IMR-90 (cell line): ENCODE results near the gene TSC2. TPM values are rescaled to one million over a fixed set of nuclear protein-coding genes. Genes with fewer than 3 reads are reported as not detected.
"Not testable (repeated sequence)": the region's sequence is repeated elsewhere in the genome, so short reads cannot be mapped to it uniquely, and the experiment has no call there.

Experiments used
- ATAC-seq: fragments of 200-7000 bp; cut with Tn5 transposase; 2 replicates; pipeline ENCODE4 v1.9.1; 2020; ENCODE audit warnings: low read depth, mild to moderate bottlenecking, moderate library complexity
- BruUV-seq: library from RNA; stranded (reverse); fragments of 400-500 nt; replicated peaks from 2 replicates; lab custom pipeline; 2021; lab: Mats Ljungman, UMichigan
- CTCF ChIA-PET: fragments of 300-600 bp; formaldehyde crosslinking; extraction: SDS; loops from one replicate; lab custom pipeline; 2021; ENCODE audit warnings: antibody characterized with exemption; lab: Yijun Ruan, JAX
- POLR2A ChIA-PET: fragments of 300-600 bp; sonication (Branson Sonifier 250); formaldehyde crosslinking; loops from one replicate; lab custom pipeline; 2022; ENCODE audit warnings: antibody characterized with exemption; ENCODE audit not compliant: unreplicated experiment; lab: Charles Lee
- DNase-seq: peaks from one replicate; pipeline ENCODE4 v3.0.0; 2013
- H2AFZ ChIP-seq: replicated peaks from 2 replicates; pipeline ENCODE3; 2013; ENCODE audit warnings: low read length, mild to moderate bottlenecking; ENCODE audit not compliant: poor library complexity
- H2AK5ac ChIP-seq: 2 replicates; pipeline ENCODE4 v1.6.1; 2013; ENCODE audit warnings: low read depth, low read length, inconsistent platforms
- H2AK9ac ChIP-seq: replicated peaks from 2 replicates; pipeline ENCODE3; 2013; ENCODE audit warnings: mild to moderate bottlenecking, low read depth, low read length, moderate library complexity; ENCODE audit not compliant: poor library complexity
- H2BK120ac ChIP-seq: 2 replicates; pipeline ENCODE4 v1.6.1; 2013; ENCODE audit warnings: low read depth, low read length, inconsistent platforms
- H2BK15ac ChIP-seq: 3 replicates; pipeline ENCODE4 v1.6.1; 2013; ENCODE audit warnings: low read depth, low read length, inconsistent platforms
- H2BK20ac ChIP-seq: 2 replicates; pipeline ENCODE4 v1.6.1; 2013; ENCODE audit warnings: low read depth, mild to moderate bottlenecking, inconsistent platforms, low read length, moderate library complexity
- H2BK5ac ChIP-seq: 2 replicates; pipeline ENCODE4 v1.6.1; 2013; ENCODE audit warnings: mild to moderate bottlenecking, low read depth, low read length, inconsistent platforms; ENCODE audit not compliant: poor library complexity, severe bottlenecking
- H3K14ac ChIP-seq: replicated peaks from 2 replicates; pipeline ENCODE4 v1.6.1; 2013; ENCODE audit warnings: low read depth, low read length, inconsistent platforms
- H3K18ac ChIP-seq: 2 replicates; pipeline ENCODE4 v1.6.1; 2013; ENCODE audit warnings: low read depth, low read length, control low read depth
- H3K23ac ChIP-seq: 2 replicates; pipeline ENCODE4 v1.6.1; 2013; ENCODE audit warnings: low read depth, low read length, inconsistent platforms
- H3K27ac ChIP-seq: 2 replicates; pipeline ENCODE4 v1.5.1; 2013; ENCODE audit warnings: mild to moderate bottlenecking, control low read depth, low read length; ENCODE audit not compliant: insufficient read depth
- H3K27me3 ChIP-seq: 2 replicates; pipeline ENCODE4 v1.6.1; 2013; ENCODE audit warnings: low read length; ENCODE audit not compliant: control insufficient read depth, insufficient read depth
- H3K36me3 ChIP-seq: 2 replicates; pipeline ENCODE4 v1.6.1; 2013; ENCODE audit warnings: low read length, mixed read lengths; ENCODE audit not compliant: control insufficient read depth, insufficient read depth
- H3K4ac ChIP-seq: 2 replicates; pipeline ENCODE4 v1.6.1; 2013; ENCODE audit warnings: low read depth, low read length, inconsistent platforms
- H3K4me1 ChIP-seq: 2 replicates; pipeline ENCODE4 v1.6.1; 2013; ENCODE audit warnings: low read length, mixed read lengths; ENCODE audit not compliant: control insufficient read depth, insufficient read depth
- H3K4me2 ChIP-seq: 2 replicates; pipeline ENCODE4 v1.6.1; 2013; ENCODE audit warnings: low read depth, mild to moderate bottlenecking, control low read depth, low read length, moderate library complexity
- H3K4me3 ChIP-seq: 2 replicates; pipeline ENCODE4 v1.5.1; 2013; ENCODE audit warnings: low read depth, mild to moderate bottlenecking, control low read depth, low read length, moderate library complexity; ENCODE audit not compliant: insufficient read depth
- H3K56ac ChIP-seq: 2 replicates; pipeline ENCODE4 v1.6.1; 2013; ENCODE audit warnings: low read length, inconsistent platforms; ENCODE audit not compliant: insufficient read depth; ENCODE audit errors: extremely low read depth
- H3K79me1 ChIP-seq, 2 experiments: 2 replicates each; pipeline ENCODE4 v1.6.1; 2013; ENCODE audit warnings: low read length in 2 of 2, inconsistent platforms in 1 of 2, low read depth in 1 of 2
- H3K9ac ChIP-seq: 2 replicates; pipeline ENCODE4 v1.6.1; 2013; ENCODE audit warnings: low read depth, low read length, control low read depth
- H3K9me1 ChIP-seq: 2 replicates; pipeline ENCODE4 v1.6.1; 2013; ENCODE audit warnings: low read length, inconsistent platforms; ENCODE audit not compliant: insufficient read depth
- H3K9me3 ChIP-seq: 2 replicates; pipeline ENCODE4 v1.6.1; 2013; ENCODE audit warnings: low read length; ENCODE audit not compliant: control insufficient read depth, insufficient read depth
- H4K20me1 ChIP-seq: 2 replicates; pipeline ENCODE4 v1.6.1; 2013; ENCODE audit warnings: low read length, inconsistent platforms; ENCODE audit not compliant: insufficient read depth
- H4K5ac ChIP-seq: 2 replicates; pipeline ENCODE4 v1.6.1; 2013; ENCODE audit warnings: mild to moderate bottlenecking, low read depth, low read length, control low read depth
- H4K8ac ChIP-seq, 2 experiments: 2 replicates each; pipeline ENCODE4 v1.6.1; 2013; ENCODE audit warnings: low read depth in 2 of 2, low read length in 2 of 2, control low read depth in 1 of 2, inconsistent platforms in 1 of 2
- H4K91ac ChIP-seq: 2 replicates; pipeline ENCODE4 v1.6.1; 2013; ENCODE audit warnings: low read depth, low read length, inconsistent platforms; ENCODE audit not compliant: insufficient read depth
- whole genome bisulfite sequencing, 2 experiments: methylation state at CpG; one replicate each; pipeline versions ENCODE4 v1.1.5 to v1.1.7; 2013; ENCODE audit warnings: missing lambda C conversion rate in 2 of 2; ENCODE audit not compliant: insufficient read length in 1 of 2; ENCODE audit errors: extremely low coverage in 2 of 2; 5-methylcytosine and 5-hydroxymethylcytosine counted together
- dilution Hi-C: fragments of 300-500 bp; cut with HindIII; formaldehyde crosslinking; loops from one replicate; pipeline ENCODE4 v1.14.3; 2018; ENCODE audit warnings: low sequenced_read_pairs; ENCODE audit not compliant: unreplicated experiment
- in situ Hi-C: fragments of 300-500 bp; cut with MboI; formaldehyde crosslinking; loops from 3 replicates; pipeline ENCODE4 v1.14.3; 2019; ENCODE audit warnings: low sequenced_read_pairs, inconsistent platforms, mixed read lengths
- intact Hi-C: fragments of 100-400 bp; cut with micrococcal nuclease; formaldehyde crosslinking; loops from 2 replicates; pipeline ENCODE4 v1.10.0; 2022
- polyA plus RNA-seq, 3 experiments: library from polyadenylated mRNA; depleted of rRNA; stranded (reverse); fragments of >200 nt; gene quantifications; 2 replicates each; pipeline ENCODE4 v1.2.3, GENCODE V29; 2012; ENCODE audit warnings: low replicate concordance in 1 of 3
- total RNA-seq: library from RNA; depleted of rRNA; stranded (reverse); fragments of >200 nt; gene quantifications from 2 replicates; pipeline ENCODE4 v1.2.3, GENCODE V29; 2012

TSC2 gene
- total and polyA plus RNA-seq, 2 of the 4 experiments (the other 2 are of a cell fraction): 31.4 to 88.6 TPM

- H4K91ac ChIP-seq, in situ Hi-C loops, H3K9ac ChIP-seq, H3K18ac ChIP-seq, H3K4me2 ChIP-seq, H3K14ac ChIP-seq, H3K4me3 ChIP-seq, H3K23ac ChIP-seq, CTCF ChIA-PET, H2BK5ac ChIP-seq, H3K9me3 ChIP-seq, H2AK5ac ChIP-seq, H2BK20ac ChIP-seq, dilution Hi-C loops, H2AFZ ChIP-seq, H2AK9ac ChIP-seq, H3K9me1 ChIP-seq, H4K8ac ChIP-seq, H3K4ac ChIP-seq, intact Hi-C loops, POLR2A ChIA-PET, H2BK15ac ChIP-seq, H3K4me1 ChIP-seq, H3K27ac ChIP-seq, H2BK120ac ChIP-seq, H3K56ac ChIP-seq, ATAC-seq, DNase-seq, H4K5ac ChIP-seq, H3K27me3 ChIP-seq, BruUV-seq: not testable (repeated sequence)
- WGBS, 2 experiments: no CpG with 5 or more reads among the region's 14 CpGs
- H4K20me1 ChIP-seq: peaks cover 14% of the 10 kb centered on the region
- peaks cover 60% of the 10 kb centered on the region for H3K36me3 ChIP-seq
- peaks cover 11 to 24% of the 10 kb centered on the region in 2 experiments for H3K79me1 ChIP-seq
Measured at GRCh38 chr16:2097689-2098088, 49.9 kb downstream of the TSC2 start.

GRCh38 chr16:2101581-2101980 lies 53.8 kb downstream of the TSC2 start:
- BruUV-seq: not testable (repeated sequence)
- WGBS, 2 experiments: no CpG with 5 or more reads among the region's 16 CpGs

More at GRCh38 chr16:2101581-2101980, 53.8 kb downstream of the TSC2 start:
- H2BK20ac ChIP-seq, H3K14ac ChIP-seq, H2BK120ac ChIP-seq, H3K23ac ChIP-seq, H3K9me1 ChIP-seq, dilution Hi-C loops, H2AK5ac ChIP-seq, in situ Hi-C loops, H2BK15ac ChIP-seq, CTCF ChIA-PET, H4K91ac ChIP-seq, intact Hi-C loops, H2BK5ac ChIP-seq, H3K9me3 ChIP-seq, POLR2A ChIA-PET, H3K27me3 ChIP-seq, H3K4me3 ChIP-seq, H3K4ac ChIP-seq, H3K4me1 ChIP-seq, H4K8ac ChIP-seq, H2AFZ ChIP-seq, H4K20me1 ChIP-seq, H3K56ac ChIP-seq, DNase-seq, H3K27ac ChIP-seq, H2AK9ac ChIP-seq, H3K9ac ChIP-seq, H3K79me1 ChIP-seq, H3K4me2 ChIP-seq, ATAC-seq, H4K5ac ChIP-seq, H3K18ac ChIP-seq: not testable (repeated sequence)
- peaks cover 38% of the 10 kb centered on the region for H3K36me3 ChIP-seq
